AG09309 (cell line): ENCODE results near the gene GFI1B.

Experiments used
- DNase-seq: peaks from one replicate; pipeline ENCODE4 v3.0.0-alpha.2; 2010; ENCODE audit warnings: low read depth
- H3K4me3 ChIP-seq: 2 replicates; pipeline ENCODE4 v1.5.1; 2011; ENCODE audit warnings: mild to moderate bottlenecking, low read depth, low read length, moderate library complexity; ENCODE audit not compliant: control insufficient read depth
- TF ChIP-seq, protein P1 (sequence below): IDR thresholded peaks from 2 replicates; pipeline ENCODE4 v1.5.1; 2011; ENCODE audit warnings: mild to moderate bottlenecking, low read depth, low read length, inconsistent platforms; ENCODE audit not compliant: insufficient read depth, control insufficient read depth; ENCODE audit errors: missing control alignments

The GFI1B gene

GRCh38 chr9:133004091-133004998, 25.9 kb downstream of the GFI1B start:
- TF ChIP-seq, protein P1, sequence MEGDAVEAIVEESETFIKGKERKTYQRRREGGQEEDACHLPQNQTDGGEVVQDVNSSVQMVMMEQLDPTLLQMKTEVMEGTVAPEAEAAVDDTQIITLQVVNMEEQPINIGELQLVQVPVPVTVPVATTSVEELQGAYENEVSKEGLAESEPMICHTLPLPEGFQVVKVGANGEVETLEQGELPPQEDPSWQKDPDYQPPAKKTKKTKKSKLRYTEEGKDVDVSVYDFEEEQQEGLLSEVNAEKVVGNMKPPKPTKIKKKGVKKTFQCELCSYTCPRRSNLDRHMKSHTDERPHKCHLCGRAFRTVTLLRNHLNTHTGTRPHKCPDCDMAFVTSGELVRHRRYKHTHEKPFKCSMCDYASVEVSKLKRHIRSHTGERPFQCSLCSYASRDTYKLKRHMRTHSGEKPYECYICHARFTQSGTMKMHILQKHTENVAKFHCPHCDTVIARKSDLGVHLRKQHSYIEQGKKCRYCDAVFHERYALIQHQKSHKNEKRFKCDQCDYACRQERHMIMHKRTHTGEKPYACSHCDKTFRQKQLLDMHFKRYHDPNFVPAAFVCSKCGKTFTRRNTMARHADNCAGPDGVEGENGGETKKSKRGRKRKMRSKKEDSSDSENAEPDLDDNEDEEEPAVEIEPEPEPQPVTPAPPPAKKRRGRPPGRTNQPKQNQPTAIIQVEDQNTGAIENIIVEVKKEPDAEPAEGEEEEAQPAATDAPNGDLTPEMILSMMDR, result no peak
- DNase-seq, result no peak
- H3K4me3 ChIP-seq, result no peak overlapping the region

DNA sequence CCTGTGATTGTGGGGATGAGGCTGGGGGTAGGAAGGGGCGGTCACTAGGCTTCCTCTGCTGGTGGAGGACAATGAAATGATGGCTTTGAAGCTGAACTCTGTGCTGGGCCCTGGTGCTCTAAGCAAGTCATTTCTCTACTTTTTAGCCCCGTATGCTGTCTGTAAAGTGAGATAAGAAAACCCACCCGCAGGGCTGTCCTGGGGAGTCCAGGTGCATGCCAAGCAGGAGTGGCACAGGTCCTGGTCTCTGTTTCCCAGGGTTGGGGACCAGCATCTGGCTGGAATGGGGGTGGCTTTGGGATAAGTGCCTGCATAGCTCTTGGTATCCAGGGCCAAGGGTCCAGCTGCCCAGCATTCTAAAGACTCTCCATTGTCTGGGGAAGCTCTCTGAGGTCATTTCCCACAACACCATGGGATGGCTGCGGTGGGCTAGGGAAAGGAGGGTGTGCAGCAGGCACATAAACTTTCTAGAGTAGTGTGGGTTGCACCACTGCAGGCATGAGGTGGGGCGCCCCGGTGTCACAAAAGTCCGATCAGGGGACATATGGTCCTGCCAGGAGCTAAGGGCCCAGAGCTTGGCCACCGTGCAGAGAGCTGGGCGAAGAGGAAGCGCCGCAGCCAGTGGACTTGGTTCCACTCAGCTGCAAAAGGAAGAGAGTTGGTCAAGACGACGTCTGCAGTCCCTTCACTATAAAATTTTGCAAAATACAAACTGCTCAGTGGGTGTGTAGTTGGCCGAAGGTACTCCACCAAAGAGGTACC, 26.7 kb downstream of the GFI1B start:
- TF ChIP-seq, protein P1, result no peak
- DNase-seq, result no peak
- H3K4me3 ChIP-seq, result no peak overlapping the region

GRCh38 chr9:133005957-133006356, 27.5 kb downstream of the GFI1B start:
- no peak for DNase-seq
- TF ChIP-seq, protein P1, result no peak
- H3K4me3 ChIP-seq, result no peak overlapping the region

GRCh38 chr9:133006731-133007352, 28.3 kb downstream of the GFI1B start:
- no peak for DNase-seq
- TF ChIP-seq, protein P1, result no peak
- no peak overlapping the region for H3K4me3 ChIP-seq

DNA sequence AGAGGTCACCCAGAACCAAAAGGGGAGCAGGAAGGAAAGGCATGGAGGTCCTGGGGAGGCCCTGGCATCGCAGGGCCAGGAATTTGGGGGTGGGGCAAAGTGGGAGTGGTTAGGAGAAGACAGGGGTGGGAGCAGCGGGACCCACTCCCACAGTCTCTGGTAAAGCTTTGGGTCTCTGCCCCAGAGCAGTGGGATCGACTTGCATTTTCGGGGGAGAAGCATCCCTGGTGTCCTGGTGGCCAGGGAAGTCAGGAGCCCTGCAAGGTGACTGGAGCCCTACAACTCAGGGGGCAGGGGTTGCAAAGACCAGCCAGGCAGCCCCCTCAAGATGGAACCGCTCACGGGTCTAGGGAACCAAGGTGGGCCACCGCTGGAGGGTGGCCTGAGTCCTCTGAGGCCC, 29.9 kb downstream of the GFI1B start:
- no peak overlapping the region for H3K4me3 ChIP-seq
- TF ChIP-seq, protein P1, result no peak
- no peak for DNase-seq

- no peak overlapping the region for H3K4me3 ChIP-seq
- TF ChIP-seq, protein P1, result no peak
- no peak for DNase-seq
Observed at GRCh38 chr9:133008824-133009223, 30.3 kb downstream of the GFI1B start.
